Measurements from ENCODE around the gene IL10RA. TPM values are rescaled to one million over a fixed set of nuclear protein-coding genes. Genes with fewer than 3 reads are reported as not detected.

IL10RA gene
- total and polyA plus RNA-seq, 3 donors from 2014 or later = 3.6 to 12.8 (median 7.6) TPM

DNA sequence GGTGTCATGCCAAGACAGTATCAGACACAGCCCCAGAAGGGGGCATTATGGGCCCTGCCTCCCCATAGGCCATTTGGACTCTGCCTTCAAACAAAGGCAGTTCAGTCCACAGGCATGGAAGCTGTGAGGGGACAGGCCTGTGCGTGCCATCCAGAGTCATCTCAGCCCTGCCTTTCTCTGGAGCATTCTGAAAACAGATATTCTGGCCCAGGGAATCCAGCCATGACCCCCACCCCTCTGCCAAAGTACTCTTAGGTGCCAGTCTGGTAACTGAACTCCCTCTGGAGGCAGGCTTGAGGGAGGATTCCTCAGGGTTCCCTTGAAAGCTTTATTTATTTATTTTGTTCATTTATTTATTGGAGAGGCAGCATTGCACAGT, 14.6 kb downstream of the IL10RA start:
- Histone ChIP-seq H3K9me3 (no peaks in the 10 kb centered on the region), H3K4me3 (no peak overlapping the region), H3K27ac (no peak overlapping the region), H3K4me1 (peaks cover 5% of the 10 kb centered on the region), H3K27me3 (no peaks in the 10 kb centered on the region), H3K36me3 (ENCODE audit: low read depth, missing control alignments) (no peaks in the 10 kb centered on the region)
- intact Hi-C loops (cut with DNase I; ENCODE audit: low total_unique reads) = no loop called here
- DNase-seq = no peak
- TF ChIP-seq POLR2A (IDR thresholded peaks at IDR 0.05) = no peak
- TF ChIP-seq, protein P1, sequence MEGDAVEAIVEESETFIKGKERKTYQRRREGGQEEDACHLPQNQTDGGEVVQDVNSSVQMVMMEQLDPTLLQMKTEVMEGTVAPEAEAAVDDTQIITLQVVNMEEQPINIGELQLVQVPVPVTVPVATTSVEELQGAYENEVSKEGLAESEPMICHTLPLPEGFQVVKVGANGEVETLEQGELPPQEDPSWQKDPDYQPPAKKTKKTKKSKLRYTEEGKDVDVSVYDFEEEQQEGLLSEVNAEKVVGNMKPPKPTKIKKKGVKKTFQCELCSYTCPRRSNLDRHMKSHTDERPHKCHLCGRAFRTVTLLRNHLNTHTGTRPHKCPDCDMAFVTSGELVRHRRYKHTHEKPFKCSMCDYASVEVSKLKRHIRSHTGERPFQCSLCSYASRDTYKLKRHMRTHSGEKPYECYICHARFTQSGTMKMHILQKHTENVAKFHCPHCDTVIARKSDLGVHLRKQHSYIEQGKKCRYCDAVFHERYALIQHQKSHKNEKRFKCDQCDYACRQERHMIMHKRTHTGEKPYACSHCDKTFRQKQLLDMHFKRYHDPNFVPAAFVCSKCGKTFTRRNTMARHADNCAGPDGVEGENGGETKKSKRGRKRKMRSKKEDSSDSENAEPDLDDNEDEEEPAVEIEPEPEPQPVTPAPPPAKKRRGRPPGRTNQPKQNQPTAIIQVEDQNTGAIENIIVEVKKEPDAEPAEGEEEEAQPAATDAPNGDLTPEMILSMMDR (IDR thresholded peaks at IDR 0.05) = no peak
- WGBS, 2 donors = 100% methylated on average over 1 of the region's 1 CpG

DNA sequence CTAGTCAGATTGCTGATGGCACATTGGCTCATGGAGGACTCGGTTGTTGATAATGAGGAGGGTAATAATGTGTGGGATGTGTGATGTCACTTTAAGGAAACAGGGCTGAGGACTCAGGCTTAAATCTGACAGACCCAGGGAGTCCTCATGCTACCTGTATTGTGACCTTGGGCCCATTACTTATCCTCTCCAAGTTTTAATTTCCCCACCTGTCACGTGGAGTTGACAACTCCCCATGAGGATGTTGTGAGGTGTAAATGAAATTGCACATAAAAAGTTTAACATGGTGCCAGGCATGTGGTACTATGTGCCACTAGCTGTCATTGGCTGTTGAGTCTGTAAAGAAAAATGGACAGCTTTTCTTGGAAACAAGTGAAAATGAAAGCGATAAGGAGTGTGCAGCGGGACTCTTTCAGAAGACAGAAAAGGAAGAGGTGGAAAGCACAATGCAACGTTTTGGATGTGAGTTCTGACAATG, 15.3 kb downstream of the IL10RA start:
- H3K27ac ChIP-seq = no peak overlapping the region

DNA sequence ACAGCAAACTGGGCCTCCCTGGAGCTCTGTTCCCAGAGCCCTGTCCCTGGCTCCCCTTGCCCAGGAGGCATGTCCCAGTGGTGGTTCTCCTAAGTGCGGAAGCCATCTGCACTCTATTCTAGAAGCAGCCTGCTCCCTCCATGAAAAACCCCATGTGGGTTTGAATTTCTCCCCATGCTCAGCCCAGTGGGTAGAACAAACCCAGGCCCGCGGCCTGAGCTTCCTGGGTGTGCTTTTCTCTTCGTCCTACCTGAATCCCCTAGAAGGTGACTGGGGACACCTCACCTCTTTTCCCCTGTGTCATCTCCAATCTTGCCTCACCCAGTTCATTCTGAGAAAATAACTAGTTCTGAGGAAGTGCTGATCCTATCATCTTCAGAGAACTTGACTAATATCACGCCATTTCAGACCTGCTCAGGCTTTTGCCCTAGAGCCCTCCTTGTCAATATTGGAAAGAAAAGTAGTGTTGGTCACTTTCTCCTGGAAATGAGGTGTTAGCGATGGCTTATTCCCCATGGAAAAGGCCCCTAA, 15.9 kb downstream of the IL10RA start:
- H3K4me3 ChIP-seq = no peak overlapping the region
- H3K27ac ChIP-seq = no peak overlapping the region
- H3K36me3 ChIP-seq (ENCODE audit: low read depth, missing control alignments) = no peaks in the 10 kb centered on the region
- DNase-seq = no peak
- H3K9me3 ChIP-seq = no peaks in the 10 kb centered on the region
- H3K4me1 ChIP-seq = peaks cover 5% of the 10 kb centered on the region
- WGBS, 2 donors = 85 to 96% methylated on average over 6 of the region's 6 CpGs
- intact Hi-C loops (cut with DNase I; ENCODE audit: low total_unique reads) = no loop called here
- TF ChIP-seq POLR2A (IDR thresholded peaks at IDR 0.05) = no peak
- TF ChIP-seq, protein P1 (IDR thresholded peaks at IDR 0.05) = no peak
- no peaks in the 10 kb centered on the region for H3K27me3 ChIP-seq

More for the DNA sequence above, 15.3 kb downstream of the IL10RA start:
- Histone ChIP-seq H3K4me3 (no peak overlapping the region), H3K9me3 (no peaks in the 10 kb centered on the region), H3K27me3 (no peaks in the 10 kb centered on the region), H3K36me3 (ENCODE audit: low read depth, missing control alignments) (no peaks in the 10 kb centered on the region), H3K4me1 (peaks cover 5% of the 10 kb centered on the region)
- no peak for DNase-seq
- intact Hi-C loops (cut with DNase I; ENCODE audit: low total_unique reads) = no loop called here
- TF ChIP-seq POLR2A (IDR thresholded peaks at IDR 0.05) = no peak
- TF ChIP-seq, protein P1 (IDR thresholded peaks at IDR 0.05) = no peak
- WGBS, 2 donors = 67 to 79% methylated on average over 5 of the region's 5 CpGs

DNA sequence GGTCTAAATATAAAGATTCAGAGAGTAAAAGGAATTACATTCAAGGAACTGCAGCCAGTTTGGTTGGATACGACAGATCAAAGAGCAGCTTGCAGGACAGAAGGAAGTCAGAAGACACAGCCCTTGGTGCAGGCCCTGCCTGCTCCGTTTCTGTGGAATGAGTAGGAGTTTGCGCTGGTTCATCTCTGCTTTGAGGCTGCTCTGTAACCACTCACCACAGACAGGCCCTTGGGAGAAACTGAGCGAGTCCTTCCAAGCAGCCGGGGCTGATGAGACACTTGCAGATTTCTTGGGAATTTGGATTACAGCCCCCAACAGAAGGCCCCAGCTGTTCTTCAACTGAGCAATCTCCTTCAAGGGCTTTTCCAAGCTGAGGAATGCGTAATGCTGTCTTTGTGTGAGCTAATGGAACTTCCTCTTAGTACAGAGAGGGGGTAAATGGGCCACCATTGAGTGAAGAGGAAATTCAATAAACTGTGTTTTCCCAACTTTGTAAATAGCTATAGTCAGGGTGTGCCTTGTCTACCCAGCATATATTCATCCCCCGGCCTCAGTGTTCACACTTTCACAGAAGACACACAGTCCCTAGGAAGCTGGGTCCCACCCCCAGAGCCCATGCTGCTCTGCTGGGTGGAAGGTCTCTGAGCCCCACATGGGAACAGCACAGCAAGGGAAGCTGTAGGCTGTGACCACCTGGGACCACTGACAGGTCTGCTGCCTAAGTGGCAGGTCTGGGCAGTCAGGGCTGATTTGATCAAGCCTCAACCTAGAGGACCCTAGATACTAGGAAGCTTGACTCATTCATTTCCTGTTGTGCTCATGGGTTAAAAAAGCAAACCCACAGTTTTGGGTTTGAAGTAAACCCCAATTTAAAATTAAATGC, 16.6 kb downstream of the IL10RA start:
- no peak overlapping the region for H3K27ac ChIP-seq
- H3K4me3 ChIP-seq = no peak overlapping the region
- H3K4me1 ChIP-seq = peaks cover 5% of the 10 kb centered on the region
- peak; percentile 63 for DNase-seq
- intact Hi-C loops (cut with DNase I; ENCODE audit: low total_unique reads) = no loop called here
- 46 to 64% methylated on average over 7 of the region's 7 CpGs for WGBS, 2 donors
- TF ChIP-seq POLR2A (IDR thresholded peaks at IDR 0.05) = no peak
- TF ChIP-seq, protein P1 (IDR thresholded peaks at IDR 0.05) = no peak
- H3K9me3 ChIP-seq = no peaks in the 10 kb centered on the region
- H3K27me3 ChIP-seq = no peaks in the 10 kb centered on the region
- no peaks in the 10 kb centered on the region for H3K36me3 ChIP-seq (ENCODE audit: low read depth, missing control alignments)
